Fibroblast of lung (primary cell): ENCODE data around the gene ANKS1B. TPM values are rescaled to one million over a fixed set of nuclear protein-coding genes. Genes with fewer than 3 reads are reported as not detected.

Experiments
- DNase-seq, 2 donors: peaks; one replicate each; pipeline versions ENCODE4 v3.0.0 to v3.0.0-alpha.2; 2010; ENCODE audit warnings: low read depth in 2 of 2
- H2AFZ ChIP-seq: 2 replicates; pipeline ENCODE4 v1.5.1; 2012; ENCODE audit warnings: low read length, control low read depth, inconsistent platforms
- H3K27ac ChIP-seq: 2 replicates; pipeline ENCODE4 v1.5.1; 2011; ENCODE audit warnings: low read length, control low read depth; ENCODE audit not compliant: insufficient read depth
- H3K27me3 ChIP-seq: 2 replicates; pipeline ENCODE4 v1.5.1; 2011; ENCODE audit warnings: mild to moderate bottlenecking, low read length; ENCODE audit not compliant: control insufficient read depth, insufficient read depth
- H3K36me3 ChIP-seq: 2 replicates; pipeline ENCODE4 v1.5.1; 2011; ENCODE audit warnings: low read length; ENCODE audit not compliant: control insufficient read depth, insufficient read depth
- H3K4me1 ChIP-seq: 2 replicates; pipeline ENCODE4 v1.5.1; 2011; ENCODE audit warnings: low read length; ENCODE audit not compliant: control insufficient read depth, insufficient read depth; ENCODE audit errors: extremely low read depth
- H3K4me2 ChIP-seq: 2 replicates; pipeline ENCODE4 v1.5.1; 2011; ENCODE audit warnings: low read length, control low read depth; ENCODE audit not compliant: insufficient read depth; ENCODE audit errors: extremely low read depth
- H3K4me3 ChIP-seq, 4 experiments: fragments of 200-600 bp in 1 of 4; sonication (generic) in 1 of 4; replicated peaks in 1 of 4; 2 replicates each; pipeline ENCODE4 v1.5.1; 2011 to 2016; ENCODE audit warnings: low read length in 4 of 4, low read depth in 3 of 4, mild to moderate bottlenecking in 3 of 4, control low read depth in 2 of 4, inconsistent platforms in 1 of 4, mixed read lengths in 1 of 4; ENCODE audit not compliant: insufficient read depth in 1 of 4; ENCODE audit errors: control extremely low read depth in 1 of 4
- H3K79me2 ChIP-seq: 2 replicates; pipeline ENCODE4 v1.5.1; 2012; ENCODE audit warnings: mild to moderate bottlenecking, low read length, inconsistent platforms; ENCODE audit not compliant: control insufficient read depth, insufficient read depth
- H3K9ac ChIP-seq: 2 replicates; pipeline ENCODE4 v1.5.1; 2011; ENCODE audit warnings: mild to moderate bottlenecking, low read length, control low read depth; ENCODE audit not compliant: insufficient read depth
- H3K9me3 ChIP-seq: 2 replicates; pipeline ENCODE4 v1.5.1; 2012; ENCODE audit warnings: low read depth, low read length; ENCODE audit not compliant: control insufficient read depth, insufficient read depth
- H4K20me1 ChIP-seq: 2 replicates; pipeline ENCODE4 v1.5.1; 2011; ENCODE audit warnings: low read length; ENCODE audit not compliant: control insufficient read depth, insufficient read depth; ENCODE audit errors: extremely low read depth
- EZH2 ChIP-seq: IDR thresholded peaks from 2 replicates; pipeline ENCODE4 v1.5.1; 2012; ENCODE audit warnings: low read length, control low read depth, mild to moderate bottlenecking; ENCODE audit errors: missing control alignments
- polyA plus RNA-seq, 2 donors: library from polyadenylated mRNA; depleted of rRNA in 1 of 2; stranded (reverse) in 1 of 2; unstranded in 1 of 2; fragments of >200 nt; gene quantifications; 2 replicates each; pipeline ENCODE4 v1.2.1, GENCODE V29; 2011 to 2012; ENCODE audit warnings: missing spikeins in 1 of 2
- total RNA-seq: library from RNA; depleted of rRNA; stranded (reverse); fragments of >200 nt; gene quantifications from 2 replicates; pipeline ENCODE4 v1.2.1, GENCODE V29; 2014
- TF ChIP-seq, protein P1 (sequence below), 2 donors: IDR thresholded peaks in 1 of 2; conservative IDR thresholded peaks in 1 of 2; 1 replicate in 1 of 2; 2 replicates in 1 of 2; pipeline ENCODE4 v1.5.1; 2011 to 2012; ENCODE audit warnings: low read length in 2 of 2, control low read depth in 1 of 2, inconsistent platforms in 1 of 2, low read depth in 1 of 2, mild to moderate bottlenecking in 1 of 2

ANKS1B gene
- total and polyA plus RNA-seq, 2 donors (not counting 1 experiment from before 2014, with no cell fraction given) = 0.11 to 0.83 TPM

DNA sequence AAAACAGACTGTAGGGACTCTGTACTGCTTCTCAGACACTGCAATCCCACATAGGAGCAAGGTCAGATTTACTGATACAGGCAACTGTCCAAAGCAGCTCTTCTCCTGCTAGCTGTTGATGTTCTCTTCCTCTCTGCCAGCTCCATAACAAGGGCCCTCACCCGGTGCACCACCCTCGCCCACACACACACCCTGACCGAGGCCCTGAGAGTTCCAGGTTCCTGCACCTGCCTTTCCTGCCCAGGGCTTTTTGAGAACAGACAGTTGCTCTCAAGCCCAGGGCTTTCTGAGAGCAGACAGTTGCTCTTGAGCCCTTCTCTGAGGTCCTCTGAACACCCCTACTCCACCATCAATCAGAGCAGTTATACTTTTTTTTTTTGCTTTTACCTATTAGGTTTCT is 571.0 kb downstream of the ANKS1B start:
- Histone ChIP-seq H2AFZ (no peak overlapping the region), H3K79me2 (no peaks in the 10 kb centered on the region), H4K20me1 (no peaks in the 10 kb centered on the region), H3K9ac (no peak overlapping the region), H3K4me3 (no peak overlapping the region), H3K36me3 (no peaks in the 10 kb centered on the region), H3K27me3 (no peaks in the 10 kb centered on the region), H3K9me3 (no peaks in the 10 kb centered on the region), H3K4me1 (no peaks in the 10 kb centered on the region), H3K27ac (no peak overlapping the region), H3K4me2 (no peak overlapping the region)
- TF ChIP-seq EZH2 = no peak
- TF ChIP-seq, protein P1, sequence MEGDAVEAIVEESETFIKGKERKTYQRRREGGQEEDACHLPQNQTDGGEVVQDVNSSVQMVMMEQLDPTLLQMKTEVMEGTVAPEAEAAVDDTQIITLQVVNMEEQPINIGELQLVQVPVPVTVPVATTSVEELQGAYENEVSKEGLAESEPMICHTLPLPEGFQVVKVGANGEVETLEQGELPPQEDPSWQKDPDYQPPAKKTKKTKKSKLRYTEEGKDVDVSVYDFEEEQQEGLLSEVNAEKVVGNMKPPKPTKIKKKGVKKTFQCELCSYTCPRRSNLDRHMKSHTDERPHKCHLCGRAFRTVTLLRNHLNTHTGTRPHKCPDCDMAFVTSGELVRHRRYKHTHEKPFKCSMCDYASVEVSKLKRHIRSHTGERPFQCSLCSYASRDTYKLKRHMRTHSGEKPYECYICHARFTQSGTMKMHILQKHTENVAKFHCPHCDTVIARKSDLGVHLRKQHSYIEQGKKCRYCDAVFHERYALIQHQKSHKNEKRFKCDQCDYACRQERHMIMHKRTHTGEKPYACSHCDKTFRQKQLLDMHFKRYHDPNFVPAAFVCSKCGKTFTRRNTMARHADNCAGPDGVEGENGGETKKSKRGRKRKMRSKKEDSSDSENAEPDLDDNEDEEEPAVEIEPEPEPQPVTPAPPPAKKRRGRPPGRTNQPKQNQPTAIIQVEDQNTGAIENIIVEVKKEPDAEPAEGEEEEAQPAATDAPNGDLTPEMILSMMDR (conservative IDR thresholded peaks at IDR 0.05 in 1 of 2, IDR thresholded peaks at IDR 0.05 in 1 of 2; ENCODE audit: low read depth in 1 of 2, low read length in 2 of 2) = no peak
- DNase-seq = no peak

DNA sequence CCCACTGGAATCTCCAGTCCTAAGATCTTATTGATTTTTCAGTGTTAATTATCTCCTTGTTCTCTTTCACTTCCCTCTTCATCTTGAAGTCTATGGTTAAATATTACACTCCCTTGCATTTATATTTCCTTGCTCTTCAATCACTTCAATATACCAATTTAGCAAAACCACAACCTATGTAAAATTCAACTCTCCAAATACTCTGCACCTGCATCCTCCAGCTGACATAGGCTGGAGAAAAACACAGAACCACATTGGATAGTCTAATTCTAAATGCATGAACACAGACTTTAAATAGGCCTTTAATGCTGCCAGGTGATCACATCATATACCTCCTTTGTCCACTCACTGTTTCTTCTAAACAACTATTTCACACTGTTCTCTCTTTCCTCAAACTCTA is 591.0 kb downstream of the ANKS1B start:
- no peaks in the 10 kb centered on the region for H4K20me1 ChIP-seq
- no peak for TF ChIP-seq EZH2
- TF ChIP-seq, protein P1 (conservative IDR thresholded peaks at IDR 0.05 in 1 of 2, IDR thresholded peaks at IDR 0.05 in 1 of 2; ENCODE audit: low read depth in 1 of 2, low read length in 2 of 2) = no peak
- no peaks in the 10 kb centered on the region for H3K9me3 ChIP-seq
- no peak overlapping the region for H3K27ac ChIP-seq
- no peak for DNase-seq
- H3K4me3 ChIP-seq = no peak overlapping the region
- H3K36me3 ChIP-seq = no peaks in the 10 kb centered on the region
- no peak overlapping the region for H3K4me2 ChIP-seq
- H3K79me2 ChIP-seq = no peaks in the 10 kb centered on the region
- no peak overlapping the region for H2AFZ ChIP-seq
- H3K9ac ChIP-seq = no peak overlapping the region
- H3K4me1 ChIP-seq = no peaks in the 10 kb centered on the region
- H3K27me3 ChIP-seq = no peaks in the 10 kb centered on the region

DNA sequence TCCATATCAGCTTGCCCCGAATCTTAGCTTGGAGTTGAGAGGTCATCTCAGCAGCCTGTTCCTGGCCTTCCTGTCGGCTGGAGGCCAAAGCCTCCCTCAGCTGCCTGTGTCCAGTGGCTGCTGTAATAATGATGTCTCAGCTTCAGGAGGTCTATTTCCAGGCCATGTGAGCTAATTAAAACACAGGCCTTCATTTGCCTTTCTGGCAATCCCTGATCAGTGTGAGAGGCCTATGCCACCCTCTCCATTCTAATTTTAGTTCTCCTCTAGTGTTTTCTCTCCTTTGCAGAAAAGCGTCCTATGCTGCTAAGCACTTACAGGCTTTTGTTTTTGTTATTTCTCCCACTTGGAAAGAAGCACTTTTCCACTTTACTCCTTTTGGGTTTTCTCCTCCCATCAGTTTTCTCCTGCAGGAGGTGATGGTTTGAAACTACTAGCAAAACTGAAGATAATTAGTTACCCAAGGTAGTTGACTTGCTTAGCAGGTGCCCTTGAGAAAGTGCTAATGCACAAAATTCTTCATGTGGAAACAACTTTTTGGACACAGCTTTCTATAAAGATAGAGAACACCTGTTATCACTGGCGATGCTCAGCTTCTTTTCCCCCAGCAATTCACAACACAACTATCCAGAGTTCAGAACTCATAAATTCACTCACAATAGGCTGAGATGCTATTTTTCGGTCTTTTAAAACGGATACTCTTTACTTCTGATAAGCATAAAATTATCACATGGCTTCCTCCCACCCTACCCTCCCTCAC is 592.5 kb downstream of the ANKS1B start:
- H3K4me3 ChIP-seq = no peak overlapping the region
- H4K20me1 ChIP-seq = no peaks in the 10 kb centered on the region
- H3K4me1 ChIP-seq = no peaks in the 10 kb centered on the region
- no peak for DNase-seq
- no peak overlapping the region for H3K9ac ChIP-seq
- H3K4me2 ChIP-seq = no peak overlapping the region
- H3K27me3 ChIP-seq = no peaks in the 10 kb centered on the region
- H3K9me3 ChIP-seq = no peaks in the 10 kb centered on the region
- H3K79me2 ChIP-seq = no peaks in the 10 kb centered on the region
- H2AFZ ChIP-seq = no peak overlapping the region
- no peak for TF ChIP-seq EZH2
- TF ChIP-seq, protein P1 (conservative IDR thresholded peaks at IDR 0.05 in 1 of 2, IDR thresholded peaks at IDR 0.05 in 1 of 2; ENCODE audit: low read depth in 1 of 2, low read length in 2 of 2) = no peak
- no peaks in the 10 kb centered on the region for H3K36me3 ChIP-seq
- H3K27ac ChIP-seq = no peak overlapping the region
